Esophagus (tissue), 2 donors: ENCODE measurements around the gene LXN. TPM values are rescaled to one million over a fixed set of nuclear protein-coding genes. Genes with fewer than 3 reads are reported as not detected.

Source experiments
- H3K27ac ChIP-seq, 2 donors: one replicate each; pipeline ENCODE4 v1.5.1; 2013; ENCODE audit warnings: low read depth in 2 of 2, mild to moderate bottlenecking in 2 of 2, inconsistent platforms in 1 of 2, low read length in 1 of 2, moderate library complexity in 1 of 2
- H3K27me3 ChIP-seq, 2 donors: one replicate each; pipeline ENCODE4 v1.6.1; 2013; ENCODE audit warnings: low read length in 2 of 2, control low read depth in 1 of 2, mild to moderate bottlenecking in 1 of 2; ENCODE audit not compliant: insufficient read depth in 2 of 2, control insufficient read depth in 1 of 2
- H3K36me3 ChIP-seq, 2 donors: one replicate each; pipeline ENCODE4 v1.6.1; 2013; ENCODE audit warnings: low read length in 1 of 2; ENCODE audit not compliant: control insufficient read depth in 2 of 2, insufficient read depth in 2 of 2
- H3K4me1 ChIP-seq, 2 donors: one replicate each; pipeline ENCODE4 v1.6.1; 2013; ENCODE audit warnings: low read length in 1 of 2; ENCODE audit not compliant: control insufficient read depth in 2 of 2, insufficient read depth in 2 of 2
- H3K4me3 ChIP-seq, 2 donors: one replicate each; pipeline ENCODE4 v1.5.1; 2013; ENCODE audit warnings: low read length in 2 of 2, mild to moderate bottlenecking in 2 of 2, low read depth in 1 of 2, moderate library complexity in 1 of 2
- H3K9me3 ChIP-seq, 2 donors: one replicate each; pipeline ENCODE4 v1.6.1; 2013; ENCODE audit warnings: mild to moderate bottlenecking in 2 of 2, low read depth in 1 of 2, low read length in 1 of 2, moderate library complexity in 1 of 2; ENCODE audit not compliant: control insufficient read depth in 2 of 2, insufficient read depth in 1 of 2
- WGBS, 2 donors: extraction: QIAGEN DNeasy Blood & Tissue Kit; methylation state at CpG; one replicate each; pipeline ENCODE4 v1.1.7; 2013; 5-methylcytosine and 5-hydroxymethylcytosine counted together
- polyA plus RNA-seq, 2 donors: library from polyadenylated mRNA; stranded (reverse); fragments of 200-250 nt; gene quantifications; one replicate each; pipeline ENCODE4 v1.2.3, GENCODE V29; 2013
- donor health status: healthy with polysubstance abuse.
- donor health status: Bipolar disorder and iron deficiency.

The LXN gene
- polyA plus RNA-seq, 2 donors, result 7.0 to 10.5 TPM

GRCh38 chr3:158617982-158618875 is 54.2 kb downstream of the LXN start:
- H3K27me3 ChIP-seq, result no peaks in the 10 kb centered on the region
- WGBS, 2 donors, result 54 to 65% methylated on average over 1 of the region's 1 CpG
- H3K36me3 ChIP-seq, result no peaks in the 10 kb centered on the region
- H3K4me3 ChIP-seq, result no peak overlapping the region
- H3K27ac ChIP-seq, result no peak overlapping the region
- peaks cover 0 to 6% of the 10 kb centered on the region in 2 donors for H3K9me3 ChIP-seq
- H3K4me1 ChIP-seq, result no peaks in the 10 kb centered on the region

Other genes starting within 250 kb of the LXN start
- gene MLF1, start 101.5 kb downstream of the LXN start, polyA plus RNA-seq, result 1 to 10 TPM; 2.1 to 2.4 TPM
- gene GFM1, start 28.1 kb downstream of the LXN start, polyA plus RNA-seq, result 10 to 100 TPM in 1 of 2 donors, 1 to 10 TPM in 1; 7.5 to 16.9 TPM
- 1 to 10 TPM in 1 of 2 donors, under 1 TPM in 1; 0.96 to 3.0 TPM for gene RARRES1, start 59.8 kb upstream of the LXN start, polyA plus RNA-seq
- 10 to 100 TPM; 41.1 to 53.6 TPM for gene MFSD1, start 129.4 kb upstream of the LXN start, polyA plus RNA-seq